Skeletal muscle satellite cell (primary cell): Measurements from ENCODE around the gene CDK5.
"Not testable (repeated sequence)": the region's sequence is repeated elsewhere in the genome, so short reads cannot be mapped to it uniquely, and the experiment has no call there.

ENCODE experiments used
- H3K27me3 ChIP-seq: 2 replicates; pipeline ENCODE4 v1.7.0; 2013; ENCODE audit warnings: low read length; ENCODE audit not compliant: control insufficient read depth, insufficient read depth
- H3K36me3 ChIP-seq: 2 replicates; pipeline ENCODE4 v1.7.0; 2013; ENCODE audit warnings: mild to moderate bottlenecking, control low read depth, low read length; ENCODE audit not compliant: insufficient read depth
- H3K4me1 ChIP-seq: 2 replicates; pipeline ENCODE4 v1.7.0; 2013; ENCODE audit warnings: low read length; ENCODE audit not compliant: control insufficient read depth, insufficient read depth
- H3K4me2 ChIP-seq: 2 replicates; pipeline ENCODE4 v1.7.0; 2013; ENCODE audit warnings: mild to moderate bottlenecking, low read length
- H3K4me3 ChIP-seq: 2 replicates; pipeline ENCODE4 v1.7.0; 2013; ENCODE audit warnings: low read length
- H3K9ac ChIP-seq: 2 replicates; pipeline ENCODE4 v1.7.0; 2013; ENCODE audit warnings: mild to moderate bottlenecking, low read depth, low read length, moderate library complexity
- H3K9me3 ChIP-seq: replicated peaks from 2 replicates; pipeline ENCODE4 v1.7.0; 2013; ENCODE audit warnings: mild to moderate bottlenecking, control low read depth, low read length

The CDK5 gene

GRCh38 chr7:151034312-151035025 lies 23.2 kb downstream of the CDK5 start:
- Histone ChIP-seq H3K4me2 (no peak overlapping the region), H3K9ac (no peak overlapping the region), H3K36me3 (peaks cover 43% of the 10 kb centered on the region)

GRCh38 chr7:151033864-151034249 lies 23.8 kb downstream of the CDK5 start:
- peaks cover 43% of the 10 kb centered on the region for H3K36me3 ChIP-seq
- no peak overlapping the region for H3K4me3 ChIP-seq
- H3K4me1 ChIP-seq = peaks cover 11% of the 10 kb centered on the region
- H3K9me3 ChIP-seq = no peaks in the 10 kb centered on the region
- H3K4me2 ChIP-seq = no peak overlapping the region
- H3K27me3 ChIP-seq = no peaks in the 10 kb centered on the region
- H3K9ac ChIP-seq = no peak overlapping the region

More at GRCh38 chr7:151034312-151035025, 23.2 kb downstream of the CDK5 start:
- H3K4me1 ChIP-seq = peaks cover 17% of the 10 kb centered on the region
- H3K4me3 ChIP-seq = no peak overlapping the region
- H3K27me3 ChIP-seq = no peaks in the 10 kb centered on the region
- no peaks in the 10 kb centered on the region for H3K9me3 ChIP-seq

- no peak overlapping the region for H3K4me3 ChIP-seq
- peaks cover 4% of the 10 kb centered on the region for H3K4me1 ChIP-seq
- H3K27me3 ChIP-seq = no peaks in the 10 kb centered on the region
- H3K4me2 ChIP-seq = no peak overlapping the region
- H3K9ac ChIP-seq = no peak overlapping the region
- H3K9me3 ChIP-seq = no peaks in the 10 kb centered on the region
- peaks cover 43% of the 10 kb centered on the region for H3K36me3 ChIP-seq
Observed at GRCh38 chr7:151032936-151033863, 24.5 kb downstream of the CDK5 start.

- Histone ChIP-seq H3K9ac (no peak overlapping the region), H3K4me1 (peaks cover 7% of the 10 kb centered on the region), H3K36me3 (peaks cover 30% of the 10 kb centered on the region), H3K4me2 (no peak overlapping the region), H3K27me3 (no peaks in the 10 kb centered on the region), H3K9me3 (no peaks in the 10 kb centered on the region), H3K4me3 (no peak overlapping the region)
Observed at GRCh38 chr7:151031011-151031410, 26.7 kb downstream of the CDK5 start.

GRCh38 chr7:151028948-151029501 lies 28.7 kb downstream of the CDK5 start:
- Histone ChIP-seq H3K36me3 (peaks cover 11% of the 10 kb centered on the region), H3K9me3 (no peaks in the 10 kb centered on the region), H3K9ac (peak overlapping the region; percentile 88), H3K27me3 (peaks cover 3% of the 10 kb centered on the region), H3K4me1 (peaks cover 7% of the 10 kb centered on the region), H3K4me3 (peak overlapping the region; percentile 82), H3K4me2 (peak overlapping the region; percentile 87)

GRCh38 chr7:151028131-151028947 lies 29.4 kb downstream of the CDK5 start, which contains the start of gene ABCB8:
TSS of gene ABCB8 (plus strand) at chr7:151028450. CDS start at chr7:151028516, 66 bp downstream.
- Histone ChIP-seq H3K27me3 (peaks cover 8% of the 10 kb centered on the region), H3K4me3 (peak within 1 kb of the TSS; percentile 82), H3K4me1 (peaks cover 7% of the 10 kb centered on the region), H3K4me2 (peak within 1 kb of the TSS; percentile 94), H3K9me3 (no peaks in the 10 kb centered on the region), H3K36me3 (peaks cover 7% of the 10 kb centered on the region), H3K9ac (peak within 1 kb of the TSS; percentile 88)

- peaks cover 14% of the 10 kb centered on the region for H3K27me3 ChIP-seq
- peak overlapping the region; percentile 94 for H3K4me2 ChIP-seq
- H3K36me3 ChIP-seq, H3K4me1 ChIP-seq, H3K9me3 ChIP-seq: not testable (repeated sequence)
- H3K4me3 ChIP-seq = peak overlapping the region; percentile 82
- H3K9ac ChIP-seq = peak overlapping the region; percentile 62
Observed at GRCh38 chr7:151027728-151028130, 30.0 kb downstream of the CDK5 start.

GRCh38 chr7:151026771-151027727 lies 30.6 kb downstream of the CDK5 start:
- H3K9ac ChIP-seq = not testable (repeated sequence)
- H3K4me3 ChIP-seq = peak overlapping the region; percentile 82

GRCh38 chr7:151025924-151026671 lies 31.6 kb downstream of the CDK5 start:
- Histone ChIP-seq H3K4me2 (no peak overlapping the region), H3K36me3 (no peaks in the 10 kb centered on the region), H3K9ac (no peak overlapping the region), H3K9me3 (no peaks in the 10 kb centered on the region), H3K4me3 (no peak overlapping the region), H3K4me1 (peaks cover 7% of the 10 kb centered on the region), H3K27me3 (peaks cover 23% of the 10 kb centered on the region)

More at GRCh38 chr7:151026771-151027727, 30.6 kb downstream of the CDK5 start:
- Histone ChIP-seq H3K27me3 (peaks cover 16% of the 10 kb centered on the region), H3K4me2 (peak overlapping the region; percentile 94)
- not testable (repeated sequence) for H3K9me3 ChIP-seq, H3K36me3 ChIP-seq, H3K4me1 ChIP-seq
